Measurements from ENCODE around the gene ZNF316. TPM values are rescaled to one million over a fixed set of nuclear protein-coding genes. Genes with fewer than 3 reads are reported as not detected.

ZNF316 gene
- total RNA-seq, 1 experiment from 2014 or later: 22.2 TPM

DNA sequence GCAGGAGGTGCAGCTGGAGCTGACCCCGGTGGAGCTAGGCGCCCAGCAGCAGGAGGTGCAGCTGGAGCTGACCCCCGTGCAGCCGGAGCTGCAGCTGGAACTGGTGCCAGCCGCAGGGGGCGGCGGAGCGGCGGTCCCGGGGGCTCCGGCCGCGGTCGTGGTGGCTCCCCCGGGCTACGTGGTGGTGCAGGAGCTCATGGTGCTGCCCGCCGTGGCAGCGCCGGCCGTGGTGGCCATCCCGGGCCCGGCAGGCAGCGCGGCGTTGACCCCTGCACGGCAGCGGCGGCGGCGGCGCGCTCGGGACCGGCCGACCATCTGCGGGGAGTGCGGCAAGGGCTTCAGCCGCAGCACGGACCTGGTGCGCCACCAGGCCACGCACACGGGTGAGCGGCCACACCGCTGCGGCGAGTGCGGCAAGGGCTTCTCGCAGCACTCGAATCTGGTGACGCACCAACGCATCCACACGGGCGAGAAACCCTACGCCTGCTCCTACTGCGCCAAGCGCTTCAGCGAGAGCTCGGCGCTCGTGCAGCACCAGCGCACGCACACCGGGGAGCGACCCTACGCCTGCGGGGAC lies 14.9 kb upstream of the ZNF316 start:
- Histone ChIP-seq H3K4me1 (ENCODE audit: insufficient read depth, low read length) (no peaks in the 10 kb centered on the region), H3K23me2 (ENCODE audit: insufficient read length, low read depth, low read length, poor library complexity, severe bottlenecking) (no peaks in the 10 kb centered on the region), H2AFZ (ENCODE audit: low read length) (no peak overlapping the region), H4K8ac (replicated peaks; ENCODE audit: insufficient read length, low read depth, low read length) (no peak overlapping the region), H2BK15ac (ENCODE audit: low read depth, low read length) (no peak overlapping the region), H2BK20ac (ENCODE audit: low read depth, low read length, poor library complexity, severe bottlenecking) (no peak overlapping the region), H3K23ac (ENCODE audit: insufficient read length, low read depth, low read length) (no peak overlapping the region), H3T11ph (ENCODE audit: low read length) (no peak overlapping the region), H3K18ac (ENCODE audit: insufficient read length, low read depth, low read length) (no peak overlapping the region), H3K79me1 (ENCODE audit: insufficient read depth, low read depth, low read length, poor library complexity, severe bottlenecking) (no peaks in the 10 kb centered on the region), H2BK5ac (ENCODE audit: insufficient read length, low read length) (no peak overlapping the region), H3K9ac (ENCODE audit: extremely low read depth, insufficient read length, low read length) (no peak overlapping the region), H2AK5ac (ENCODE audit: insufficient read length, low read length) (no peak overlapping the region), H3K4me2 (ENCODE audit: insufficient read depth, insufficient read length, low read length) (no peak overlapping the region), H3K27ac (ENCODE audit: insufficient read length, low read depth, low read length) (no peak overlapping the region), H2BK120ac (ENCODE audit: low read depth, low read length, poor library complexity, severe bottlenecking) (no peak overlapping the region), H3K4ac (ENCODE audit: low read depth, low read length) (no peak overlapping the region), H4K20me1 (ENCODE audit: control insufficient read depth, insufficient read depth, insufficient read length) (no peaks in the 10 kb centered on the region), H3K27me3 (ENCODE audit: insufficient read depth, low read length) (no peaks in the 10 kb centered on the region), H4K91ac (ENCODE audit: insufficient read length, low read depth, low read length) (no peak overlapping the region), H3K56ac (ENCODE audit: insufficient read length, low read depth, low read length) (no peak overlapping the region), H4K5ac (ENCODE audit: insufficient read length, low read depth, low read length) (no peak overlapping the region), H3K9me3 (ENCODE audit: control insufficient read depth, low read depth, low read length) (no peaks in the 10 kb centered on the region), H2BK12ac (ENCODE audit: insufficient read length, low read depth, low read length) (no peak overlapping the region), H3K79me2 (ENCODE audit: insufficient read depth, low read length) (no peaks in the 10 kb centered on the region), H3K14ac (ENCODE audit: insufficient read depth, low read length) (no peak overlapping the region)
- Mint-ChIP-seq H3K27ac (no peak overlapping the region), H3K27me3 (ENCODE audit: low read depth) (no peaks in the 10 kb centered on the region), H3K36me3 (ENCODE audit: insufficient read depth in 1 of 3, low read depth in 3 of 3) (peaks cover 16 to 40% (median 32%) of the 10 kb centered on the region in 3 experiments), H3K4me1 (no peaks in the 10 kb centered on the region), H3K4me3 (no peak overlapping the region), H3K9me3 (no peaks in the 10 kb centered on the region; a peak in 1 of 5 replicates)
- WGBS (ENCODE audit: extremely low coverage, insufficient read length, low lambda C conversion rate): no CpG with 5 or more reads among the region's 67 CpGs
- no peak for DNase-seq
- no peak for TF ChIP-seq CTCF (conservative IDR thresholded peaks at IDR 0.05)
